HG02840 (cell line): ENCODE results near the gene GPR161.

ENCODE experiments used
- ATAC-seq: cut with Tn5 transposase; IDR thresholded peaks from one replicate; pipeline ENCODE4 v1.9.1; 2021; ENCODE audit warnings: mild to moderate bottlenecking, moderate library complexity, moderate number of reproducible peaks; ENCODE audit not compliant: unreplicated experiment, low FRiP score

The GPR161 gene

GRCh38 chr1:168110896-168111545, 25.7 kb downstream of the GPR161 start:
- no peak for ATAC-seq

GRCh38 chr1:168106274-168106673, 30.5 kb downstream of the GPR161 start:
- ATAC-seq: no peak

GRCh38 chr1:168105846-168106245, 30.9 kb downstream of the GPR161 start:
- no peak for ATAC-seq

DNA sequence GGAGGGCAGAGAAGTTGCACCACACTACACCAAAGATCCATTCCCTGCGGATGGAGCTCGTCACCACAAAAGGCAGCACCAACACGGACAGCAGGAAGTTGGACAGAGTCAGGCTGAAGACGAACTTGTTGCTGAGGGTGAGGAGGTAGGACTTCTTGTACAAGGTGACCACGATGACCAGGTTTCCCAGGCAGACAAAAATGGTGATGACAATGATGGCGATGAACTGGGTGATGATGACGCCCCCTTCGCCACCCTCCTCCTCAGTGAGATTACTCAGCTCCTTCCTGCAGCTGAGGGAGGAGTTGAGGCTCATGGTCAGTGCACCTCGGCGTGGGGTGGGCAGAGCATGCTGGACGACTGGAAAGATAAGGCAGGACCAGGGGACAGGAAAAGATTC, 32.2 kb downstream of the GPR161 start:
- no peak for ATAC-seq

DNA sequence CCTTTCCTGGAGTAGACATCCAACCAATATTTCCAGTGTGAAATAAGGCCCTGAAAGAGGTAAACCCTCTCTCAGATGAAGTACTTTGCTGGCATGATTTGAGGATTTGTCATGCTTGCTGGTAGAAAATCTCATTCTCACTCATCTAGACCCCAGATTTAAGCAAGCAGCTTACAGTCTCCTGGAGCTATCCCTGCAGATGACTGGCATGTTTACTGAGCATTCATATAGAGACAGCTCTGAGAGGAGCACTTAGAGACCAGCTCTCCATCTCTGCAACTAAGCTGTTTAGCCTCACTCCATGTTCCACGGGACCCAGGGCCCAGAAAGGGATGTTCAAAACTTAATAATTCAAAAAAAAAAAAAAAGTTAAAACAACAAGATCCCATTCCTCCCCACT, 34.2 kb downstream of the GPR161 start:
- ATAC-seq: no peak

DNA sequence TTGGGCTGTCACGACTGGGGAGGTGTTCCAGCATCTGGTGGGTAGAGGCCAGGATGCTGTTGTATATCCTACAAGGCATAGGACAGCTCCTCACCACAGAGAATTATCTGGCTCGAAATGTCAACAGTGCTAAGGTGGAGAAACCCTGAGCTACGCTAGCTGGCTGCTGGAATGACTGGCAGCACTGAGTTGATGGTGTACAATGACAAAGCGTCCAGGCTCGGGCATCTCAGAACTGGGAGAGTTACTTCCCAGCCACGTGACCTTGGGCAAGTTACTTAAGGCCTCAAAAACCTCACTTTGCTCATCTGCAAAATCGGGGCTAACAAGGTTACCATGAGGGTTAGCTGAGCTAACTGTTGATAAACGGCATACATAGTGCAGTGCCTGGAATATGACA, 35.4 kb downstream of the GPR161 start:
- no peak for ATAC-seq

- ATAC-seq: no peak
These were observed 36.3 kb downstream of the GPR161 start for GRCh38 chr1:168100315-168101002.

- no peak for ATAC-seq
These were observed 37.4 kb downstream of the GPR161 start for GRCh38 chr1:168099337-168099801.

DNA sequence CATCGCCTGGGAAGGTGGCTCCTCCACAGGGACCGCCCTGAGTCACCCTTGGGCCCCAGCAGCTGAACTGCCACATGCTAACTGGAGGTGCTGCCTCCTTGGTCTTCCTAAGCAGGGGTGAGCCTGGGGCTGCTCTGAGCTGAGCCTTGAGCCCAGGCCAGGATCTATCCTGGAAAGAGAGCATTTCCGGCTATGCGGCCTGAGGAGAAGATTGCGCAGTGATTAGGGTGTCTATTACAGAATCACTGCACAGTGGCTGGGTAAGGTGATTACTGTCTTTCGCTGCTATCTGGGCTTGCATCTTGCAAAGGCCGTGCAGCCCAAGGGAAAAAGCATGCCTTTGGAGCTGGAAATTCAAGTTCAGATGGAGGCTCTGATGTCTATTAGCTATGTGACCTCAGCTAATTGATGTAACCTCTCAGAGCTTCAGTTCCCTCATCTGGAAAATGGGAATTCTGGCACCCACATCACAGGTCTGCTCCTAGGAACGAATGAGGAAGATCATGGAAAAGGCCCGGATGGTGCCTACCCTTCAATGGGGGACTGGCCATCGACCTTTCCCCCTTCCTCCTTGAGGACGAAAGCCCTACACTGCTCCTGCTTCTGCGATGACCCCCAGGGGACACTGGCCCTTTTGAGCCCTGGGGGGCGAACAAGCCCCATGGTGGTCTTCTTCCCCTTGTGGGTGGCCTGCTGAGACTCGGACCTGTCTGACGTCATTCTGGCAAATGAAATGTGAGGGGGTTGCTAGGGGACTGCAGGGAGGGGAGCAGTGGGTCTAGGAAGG, 38.0 kb downstream of the GPR161 start:
- no peak for ATAC-seq

GRCh38 chr1:168097921-168098528, 38.7 kb downstream of the GPR161 start:
- no peak for ATAC-seq

DNA sequence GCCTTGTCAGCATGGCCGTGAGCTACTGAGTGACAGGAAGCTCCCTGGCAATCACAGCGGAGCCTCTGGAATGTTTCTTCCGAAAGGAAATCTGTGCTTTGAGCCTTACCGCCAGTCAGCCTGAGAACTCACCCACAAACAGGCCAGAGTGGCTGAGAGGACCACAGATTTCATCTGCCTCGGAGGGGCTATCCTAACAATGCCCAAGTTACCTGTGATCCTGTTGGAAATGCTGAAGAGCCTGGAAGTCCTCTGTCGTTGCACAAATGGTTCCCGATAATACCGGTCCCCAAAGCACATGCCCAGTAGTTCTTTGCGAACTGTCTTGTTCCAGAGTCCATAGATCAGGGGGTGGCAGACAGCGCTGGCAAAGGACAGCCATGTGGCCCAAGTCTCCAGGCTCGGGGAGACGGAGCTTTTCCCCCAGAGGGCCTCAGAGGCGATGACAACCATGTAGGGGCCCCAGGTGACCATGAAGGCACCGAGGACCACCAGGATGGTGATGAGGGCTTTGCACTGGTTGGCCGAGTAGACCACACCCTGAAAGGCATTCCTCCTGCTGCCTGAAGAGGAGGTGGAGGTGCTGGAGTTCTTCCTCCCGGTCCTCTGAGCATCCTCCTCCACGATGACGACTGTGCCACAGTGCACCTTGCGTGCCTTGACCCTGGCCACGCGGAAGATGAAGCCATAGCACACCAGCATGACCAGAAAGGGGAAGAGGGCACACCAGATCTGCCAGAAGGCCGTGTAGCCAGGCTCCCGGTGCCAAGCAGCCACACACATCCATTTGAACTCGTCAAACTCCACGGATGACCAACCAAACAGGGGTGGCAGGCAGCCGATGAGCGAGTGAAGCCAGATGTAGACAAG, 40.2 kb downstream of the GPR161 start:
- ATAC-seq: no peak

DNA sequence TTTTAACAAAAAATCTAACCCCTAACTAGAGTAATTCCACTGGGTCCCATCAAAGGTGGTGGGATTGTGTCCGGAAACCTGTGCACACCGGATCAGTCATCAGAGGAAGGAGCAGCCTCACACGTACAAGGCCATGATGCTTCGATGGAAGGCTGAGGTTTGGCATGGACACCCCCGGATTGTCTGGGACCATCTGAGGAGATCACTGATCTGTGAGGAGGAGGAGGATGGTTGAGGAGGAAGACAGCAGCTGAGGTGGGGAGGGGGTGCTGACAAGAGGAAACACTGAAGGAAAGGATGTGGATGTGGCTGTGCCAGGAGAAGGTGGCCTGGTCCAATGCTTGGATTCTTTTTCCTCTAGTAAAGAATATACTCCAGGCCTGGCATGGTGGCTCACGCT, 41.3 kb downstream of the GPR161 start:
- ATAC-seq: no peak

DNA sequence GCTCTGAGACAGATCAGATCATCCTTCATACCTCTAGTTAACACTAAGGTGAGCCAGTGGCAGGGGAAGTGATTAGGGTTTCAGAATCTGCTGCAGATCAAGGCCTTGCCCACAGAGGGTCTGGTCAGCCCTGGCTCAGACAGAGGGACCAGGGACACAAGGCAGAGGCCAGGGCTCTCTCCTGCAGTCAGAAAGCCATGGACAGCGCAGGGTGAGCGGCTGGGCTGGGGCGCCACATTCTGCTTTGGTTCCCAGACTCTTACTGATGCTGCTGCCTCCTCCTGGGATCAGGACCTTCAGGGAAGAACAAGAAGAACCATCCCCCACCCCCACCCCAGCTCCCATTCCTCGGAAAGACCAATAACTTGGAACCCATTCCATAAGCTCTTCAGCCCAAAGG, 43.1 kb downstream of the GPR161 start:
- no peak for ATAC-seq

GRCh38 chr1:168092566-168093355, 44.0 kb downstream of the GPR161 start:
- no peak for ATAC-seq

DNA sequence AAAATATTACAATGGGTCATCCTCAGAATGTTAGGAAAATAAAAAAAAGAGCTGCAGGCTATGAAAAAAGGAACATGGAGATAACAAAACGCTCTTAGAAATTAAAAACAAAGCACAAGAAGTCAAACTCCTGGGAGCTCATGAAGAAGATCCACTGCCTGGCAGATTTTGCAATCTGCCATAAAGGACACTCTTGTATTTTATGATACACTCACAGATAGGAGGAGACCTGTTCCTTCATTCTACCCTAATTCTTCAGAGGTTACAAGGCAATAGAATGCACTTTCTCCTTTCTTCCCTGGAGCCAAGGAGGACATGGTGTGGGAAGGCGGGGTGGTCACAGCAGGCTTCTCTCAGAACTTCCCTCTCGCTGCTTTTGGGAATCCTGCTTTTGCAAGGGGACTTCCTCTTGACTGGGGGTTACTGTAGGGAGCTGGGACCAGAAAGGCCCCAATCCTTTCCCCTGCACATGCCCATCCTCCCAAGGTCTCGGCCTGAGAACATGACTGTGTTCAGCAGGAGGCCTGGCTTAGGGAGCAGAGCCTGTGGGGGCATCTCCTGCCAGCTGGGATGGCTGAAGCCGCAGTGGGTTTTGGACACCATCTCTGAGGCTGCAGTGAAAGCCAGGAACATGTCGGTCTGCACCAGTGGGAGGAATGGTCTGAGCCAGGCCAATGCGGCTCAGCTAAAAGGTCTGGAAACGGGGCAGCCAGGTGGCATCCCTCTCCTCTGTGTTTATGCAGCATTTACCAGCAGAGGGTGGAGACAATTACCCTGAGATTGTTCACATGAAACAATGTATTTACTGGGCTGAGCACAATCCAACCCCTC, 44.8 kb downstream of the GPR161 start:
- no peak for ATAC-seq

- no peak for ATAC-seq
These were observed 45.7 kb downstream of the GPR161 start for GRCh38 chr1:168091063-168091462.

- no peak for ATAC-seq
These were observed 46.3 kb downstream of the GPR161 start for GRCh38 chr1:168090395-168090794.

- no peak for ATAC-seq
These were observed 46.8 kb downstream of the GPR161 start for GRCh38 chr1:168089979-168090337.
